Measurements from ENCODE around the gene NELL1.

- TF ChIP-seq GABPA (IDR thresholded peaks at IDR 0.05; ENCODE audit: low read depth) (no peak), SIN3A (IDR thresholded peaks at IDR 0.05; ENCODE audit: borderline replicate concordance, low read depth, low read length) (no peak), CTCF (IDR thresholded peaks at IDR 0.05) (no peak), IRF3 (IDR thresholded peaks at IDR 0.05; ENCODE audit: low read depth, low read length) (no peak), POLR2AphosphoS5 (IDR thresholded peaks at IDR 0.05; ENCODE audit: low read depth, low read length) (no peak)
These were observed 38.5 kb downstream of the NELL1 start for GRCh38 chr11:20707876-20708275.
